Activated CD8-positive, alpha-beta memory T cell treated with anti-CD3 and anti-CD28 coated beads, Interleukin-2, amount 50 U/mL, for 1 hour (primary cell): ENCODE measurements around the gene PLEKHG1.

Source experiments
- DNase-seq: peaks from one replicate; pipeline ENCODE4 v3.0.0-alpha.2; 2020; ENCODE audit errors: extremely low read depth

Gene PLEKHG1

DNA sequence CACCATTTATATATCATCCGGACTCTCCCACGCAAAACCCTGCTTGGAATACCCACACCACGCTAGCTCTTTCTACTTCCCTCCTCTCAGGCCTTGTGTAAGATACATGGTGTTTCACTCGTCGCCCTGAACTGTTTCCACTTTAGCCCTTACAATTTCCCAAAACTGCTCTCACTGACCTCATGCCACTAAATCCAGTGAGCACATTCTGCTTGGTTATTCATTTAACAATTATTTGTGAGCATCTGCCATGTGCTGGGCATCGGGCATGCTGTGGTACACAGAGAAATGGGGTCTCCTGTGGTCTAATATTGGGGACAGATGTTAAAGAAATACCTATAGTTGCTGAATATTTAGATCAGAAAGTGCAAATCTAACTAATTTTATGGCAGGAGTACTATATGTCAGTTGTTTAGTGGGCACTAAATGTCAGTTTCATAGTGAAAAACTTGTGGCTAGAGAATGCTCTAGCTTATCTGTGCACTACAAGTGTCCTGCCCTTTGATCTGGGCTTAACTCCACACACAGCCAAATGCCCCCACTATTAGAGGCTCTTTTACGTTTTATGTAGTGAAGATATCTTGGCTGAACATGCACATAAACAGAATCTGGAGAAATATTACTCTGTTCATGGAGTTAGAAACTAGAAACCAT lies 41.0 kb downstream of the PLEKHG1 start:
- no peak for DNase-seq

DNA sequence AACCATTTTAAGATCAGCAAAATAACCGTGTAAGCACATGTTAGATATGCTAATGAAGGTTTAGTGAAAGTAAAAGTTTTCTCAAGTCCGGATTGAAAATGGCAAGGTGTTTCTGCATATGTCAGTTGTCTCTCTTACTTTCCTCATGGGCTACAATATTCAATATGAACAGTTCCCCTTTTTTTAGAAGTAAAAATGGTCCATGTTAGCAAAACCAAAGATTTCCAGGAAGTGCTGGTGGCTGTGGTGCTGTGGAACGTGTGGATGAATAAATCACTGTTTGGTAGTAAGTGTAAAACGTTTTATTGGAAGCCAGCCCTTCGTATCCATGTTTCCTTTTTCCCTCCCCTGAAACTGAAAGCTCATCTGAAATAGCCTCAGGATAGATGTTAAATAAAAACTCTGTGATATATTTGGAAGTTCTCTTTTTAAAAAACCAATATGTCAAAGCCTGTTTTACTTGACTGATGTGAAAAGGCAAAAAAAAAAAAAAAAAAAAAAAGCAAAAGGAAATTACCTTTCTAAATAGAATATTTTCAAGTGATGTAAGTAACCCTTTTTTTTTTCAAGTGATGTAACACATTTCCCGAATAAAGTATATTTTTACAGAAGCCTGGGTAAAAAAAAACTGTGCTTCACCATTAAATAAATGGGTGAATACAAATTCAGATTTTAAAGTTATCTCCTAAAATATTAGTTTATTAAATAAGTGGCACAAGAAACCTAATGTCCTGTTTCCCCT lies 41.9 kb downstream of the PLEKHG1 start:
- DNase-seq = no peak

DNA sequence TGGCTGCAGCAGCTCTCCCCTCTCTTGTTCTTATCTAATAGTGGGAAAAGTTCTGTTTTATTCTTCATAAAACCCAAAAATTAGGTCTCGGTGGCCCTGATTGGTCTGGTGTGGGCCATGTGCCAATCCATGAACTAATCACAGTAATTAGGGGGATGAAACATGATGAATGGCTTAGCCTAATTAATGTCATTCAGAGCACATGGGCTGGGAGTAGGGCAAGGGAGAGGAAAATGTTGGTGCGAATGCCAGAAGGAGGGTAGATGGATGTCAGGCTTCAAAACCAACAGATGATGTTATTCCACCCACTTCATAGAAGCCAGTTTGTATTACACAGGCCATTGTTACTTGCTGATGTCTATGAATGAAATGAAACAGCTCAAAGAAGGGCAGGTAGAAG lies 46.5 kb downstream of the PLEKHG1 start:
- DNase-seq = no peak

DNA sequence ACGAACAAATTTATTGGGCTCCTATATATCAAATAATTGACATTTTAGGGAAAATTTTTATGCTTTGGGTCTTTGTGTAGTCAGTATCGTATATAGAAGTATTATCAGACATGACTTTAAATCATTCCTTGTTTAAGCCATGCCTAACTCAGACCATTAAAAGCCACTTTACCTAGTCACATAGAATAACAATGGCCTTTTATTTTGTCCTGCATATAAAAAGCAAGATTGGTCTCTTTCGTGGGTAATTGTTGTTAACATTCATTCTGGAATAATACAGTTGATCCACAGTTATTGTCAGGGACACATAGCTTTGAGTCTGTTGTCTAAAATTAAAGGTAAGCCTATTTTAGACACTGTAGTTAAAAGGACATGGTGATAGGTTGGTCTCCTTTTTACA lies 47.4 kb downstream of the PLEKHG1 start:
- DNase-seq = no peak
